Panc1 (cell line): ENCODE data around the gene KIAA1217. TPM values are rescaled to one million over a fixed set of nuclear protein-coding genes. Genes with fewer than 3 reads are reported as not detected.

ENCODE experiments used
- ATAC-seq: fragments of 200-7000 bp; cut with Tn5 transposase; 2 replicates; pipeline ENCODE4 v1.9.1; 2020; ENCODE audit warnings: mild to moderate bottlenecking, moderate library complexity
- BruUV-seq: library from RNA; stranded (reverse); fragments of 400-500 nt; replicated peaks from 2 replicates; lab custom pipeline; 2021; lab: Mats Ljungman, UMichigan
- CTCF ChIA-PET: fragments of 300-600 bp; sonication (Branson Sonifier 250); formaldehyde crosslinking; loops from one replicate; lab custom pipeline; 2022; ENCODE audit warnings: antibody characterized with exemption; lab: Charles Lee
- POLR2A ChIA-PET: fragments of 300-600 bp; sonication (Branson Sonifier 250); formaldehyde crosslinking; loops from one replicate; lab custom pipeline; 2022; ENCODE audit warnings: antibody characterized with exemption; lab: Charles Lee
- DNase-seq: peaks from one replicate; pipeline ENCODE4 v3.0.0-alpha.2; 2010; ENCODE audit warnings: low read depth, low spot score
- H3K27ac ChIP-seq: 2 replicates; pipeline ENCODE4 v1.5.1; 2011; ENCODE audit warnings: mild to moderate bottlenecking, low read length, inconsistent platforms
- H3K27me3 ChIP-seq: fragments of 200-500 bp; sonication (Bioruptor generic); 2 replicates; pipeline ENCODE4 v1.6.0; 2014; ENCODE audit warnings: low read length, inconsistent platforms; ENCODE audit not compliant: control insufficient read depth, insufficient read depth
- H3K36me3 ChIP-seq: fragments of 200-500 bp; sonication (Bioruptor generic); 2 replicates; pipeline ENCODE4 v1.5.1; 2014; ENCODE audit warnings: inconsistent platforms, mild to moderate bottlenecking, low read length, moderate library complexity; ENCODE audit not compliant: control insufficient read depth, insufficient read depth
- H3K4me1 ChIP-seq: 2 replicates; pipeline ENCODE4 v1.5.1; 2011; ENCODE audit warnings: inconsistent platforms, mild to moderate bottlenecking, low read length, moderate library complexity; ENCODE audit not compliant: control insufficient read depth, insufficient read depth
- H3K4me3 ChIP-seq, 2 experiments: 2 replicates each; pipeline ENCODE4 v1.5.1; 2011 to 2012; ENCODE audit warnings: low read depth in 2 of 2, low read length in 2 of 2, mild to moderate bottlenecking in 2 of 2, inconsistent platforms in 1 of 2, moderate library complexity in 1 of 2
- H3K9me3 ChIP-seq: fragments of 200-500 bp; sonication (Bioruptor generic); 2 replicates; pipeline ENCODE4 v1.5.1; 2014; ENCODE audit warnings: low read depth, mild to moderate bottlenecking, inconsistent platforms, low read length, moderate library complexity; ENCODE audit not compliant: control insufficient read depth, insufficient read depth
- CTCF ChIP-seq: fragments of 450-650 bp; IDR thresholded peaks from 2 replicates; pipeline ENCODE4 v1.5.1; 2017; ENCODE audit warnings: mild to moderate bottlenecking
- POLR2AphosphoS5 ChIP-seq: IDR thresholded peaks from 2 replicates; pipeline ENCODE4 v1.6.1; 2012; ENCODE audit warnings: mild to moderate bottlenecking, low read depth, low read length, moderate library complexity
- REST ChIP-seq, 2 experiments: IDR thresholded peaks; 2 replicates each; pipeline ENCODE4 v1.6.1; 2011 to 2012; ENCODE audit warnings: low read depth in 2 of 2, control low read depth in 1 of 2, low read length in 1 of 2, mild to moderate bottlenecking in 1 of 2, moderate library complexity in 1 of 2; ENCODE audit not compliant: insufficient read depth in 1 of 2
- SIN3A ChIP-seq: IDR thresholded peaks from 2 replicates; pipeline ENCODE4 v1.6.1; 2012; ENCODE audit warnings: low read depth, mild to moderate bottlenecking, low read length, moderate library complexity, borderline replicate concordance; ENCODE audit not compliant: insufficient read depth
- TCF7L2 ChIP-seq: IDR thresholded peaks from 2 replicates; pipeline ENCODE4 v1.6.1; 2011; ENCODE audit warnings: mild to moderate bottlenecking, low read depth, low read length, inconsistent platforms
- in situ Hi-C: cut with HindIII; loops from 2 replicates; pipeline ENCODE4 v1.10.0; 2016; ENCODE audit warnings: low sequenced_read_pairs, low pct_unique_long_range_greater_than_20kb
- intact Hi-C: fragments of 100-400 bp; cut with micrococcal nuclease; formaldehyde crosslinking; loops from one replicate; pipeline ENCODE4 v1.10.0; 2022; ENCODE audit not compliant: unreplicated experiment
- total RNA-seq: library from RNA; stranded (reverse); gene quantifications from one replicate; pipeline ENCODE4 v1.2.1, GENCODE V29; 2021; ENCODE audit not compliant: unreplicated experiment

Gene KIAA1217
- total RNA-seq, 1 experiment from 2014 or later = 11.6 TPM

GRCh38 chr10:24526085-24526649, 317.2 kb downstream of the KIAA1217 start:
- no peaks in the 10 kb centered on the region for H3K36me3 ChIP-seq
- in situ Hi-C loops (no loop called here), intact Hi-C loops (no loop called here)
- no TSS peak for BruUV-seq
- POLR2A ChIA-PET = no interaction called here
- ATAC-seq = no peak
- H3K4me1 ChIP-seq = no peaks in the 10 kb centered on the region
- CTCF ChIA-PET = no interaction called here
- no peak for DNase-seq
- H3K9me3 ChIP-seq = no peaks in the 10 kb centered on the region
- TF ChIP-seq SIN3A = no peak
- no peak for TF ChIP-seq CTCF
- no peak for TF ChIP-seq REST (IDR thresholded peaks at IDR 0.05; ENCODE audit: insufficient read depth in 1 of 2, low read depth in 2 of 2, low read length in 1 of 2)
- TF ChIP-seq POLR2AphosphoS5 = no peak
- TF ChIP-seq TCF7L2 = no peak
- H3K27me3 ChIP-seq = no peaks in the 10 kb centered on the region
- no peak overlapping the region for H3K4me3 ChIP-seq
- H3K27ac ChIP-seq = no peak overlapping the region

DNA sequence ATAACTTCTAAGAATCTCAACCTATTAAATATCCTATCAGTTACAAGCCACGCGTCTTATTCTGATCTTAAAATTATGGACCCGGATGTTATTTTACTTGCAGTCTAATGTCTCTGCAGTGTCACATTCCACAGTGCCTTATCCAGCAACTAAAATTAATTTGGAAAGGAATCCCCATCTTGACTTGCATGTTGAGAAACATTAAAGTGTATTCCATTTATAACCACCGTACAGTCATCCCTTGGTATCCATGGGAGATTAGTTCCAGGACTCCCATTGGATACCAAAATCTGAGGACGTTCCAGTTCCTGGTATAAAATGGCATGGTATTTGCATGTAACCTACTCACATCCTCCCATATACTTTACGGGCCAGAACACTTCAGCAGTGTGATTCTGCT, 320.0 kb downstream of the KIAA1217 start:
- Histone ChIP-seq H3K27ac (no peak overlapping the region), H3K9me3 (no peaks in the 10 kb centered on the region), H3K4me3 (no peak overlapping the region), H3K4me1 (no peaks in the 10 kb centered on the region), H3K27me3 (no peaks in the 10 kb centered on the region), H3K36me3 (no peaks in the 10 kb centered on the region)
- BruUV-seq = no TSS peak
- TF ChIP-seq SIN3A = no peak
- no peak for TF ChIP-seq POLR2AphosphoS5
- no peak for TF ChIP-seq CTCF
- no peak for TF ChIP-seq REST (IDR thresholded peaks at IDR 0.05; ENCODE audit: insufficient read depth in 1 of 2, low read depth in 2 of 2, low read length in 1 of 2)
- no peak for TF ChIP-seq TCF7L2
- no peak for ATAC-seq
- CTCF ChIA-PET = interaction anchor here (0.6 kb wide), 1 partner anchor 584 kb away, joined by 3 read pairs; no protein-coding TSS in a partner anchor
- intact Hi-C loops = no loop called here
- in situ Hi-C loops = no loop called here
- no peak for DNase-seq
- POLR2A ChIA-PET = no interaction called here
